Measurements from ENCODE around the gene COL21A1. TPM values are rescaled to one million over a fixed set of nuclear protein-coding genes. Genes with fewer than 3 reads are reported as not detected.

Gene COL21A1
- total RNA-seq, 1 experiment from 2014 or later: 1.8 TPM

DNA sequence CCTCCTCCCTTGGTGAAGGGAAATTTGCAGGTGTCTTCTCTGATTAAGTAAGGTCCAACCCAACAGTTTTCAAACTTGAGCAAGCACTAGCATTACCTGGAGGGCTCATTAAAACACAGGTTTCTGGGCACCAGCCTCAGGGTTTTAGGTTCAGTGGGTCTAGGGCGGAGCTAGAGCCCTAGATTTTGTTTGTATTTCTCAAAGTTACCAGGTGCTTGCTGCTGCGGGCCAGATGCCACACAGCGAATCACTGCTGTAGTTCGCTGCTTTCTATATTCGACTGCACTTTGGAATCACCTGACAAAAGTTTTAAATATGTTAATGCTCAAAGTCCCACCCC, 869 bp downstream of the COL21A1 start:
- H3K56ac ChIP-seq (ENCODE audit: insufficient read length, low read depth, low read length): no peak overlapping the region
- H2BK12ac ChIP-seq (ENCODE audit: insufficient read length, low read depth, low read length): no peak overlapping the region
- H3K18ac ChIP-seq (ENCODE audit: insufficient read length, low read depth, low read length): no peak overlapping the region
- H3K27me3 Mint-ChIP-seq (ENCODE audit: low read depth): peaks cover 15% of the 10 kb centered on the region
- H3K4me2 ChIP-seq (ENCODE audit: insufficient read depth, insufficient read length, low read length): peak overlapping the region; percentile 63
- no peak overlapping the region for H4K5ac ChIP-seq (ENCODE audit: insufficient read length, low read depth, low read length)
- no peak overlapping the region for H3K4ac ChIP-seq (ENCODE audit: low read depth, low read length)
- no peaks in the 10 kb centered on the region for H4K20me1 ChIP-seq (ENCODE audit: control insufficient read depth, insufficient read depth, insufficient read length)
- peaks cover 30 to 33% of the 10 kb centered on the region in 2 experiments for H3K4me1 Mint-ChIP-seq
- no CpG with 5 or more reads among the region's 5 CpGs for WGBS (ENCODE audit: extremely low coverage, insufficient read length, low lambda C conversion rate)
- peaks cover 8% of the 10 kb centered on the region for H3K4me1 ChIP-seq (ENCODE audit: insufficient read depth, low read length)
- H2BK15ac ChIP-seq (ENCODE audit: low read depth, low read length): no peak overlapping the region
- TF ChIP-seq, protein P1, sequence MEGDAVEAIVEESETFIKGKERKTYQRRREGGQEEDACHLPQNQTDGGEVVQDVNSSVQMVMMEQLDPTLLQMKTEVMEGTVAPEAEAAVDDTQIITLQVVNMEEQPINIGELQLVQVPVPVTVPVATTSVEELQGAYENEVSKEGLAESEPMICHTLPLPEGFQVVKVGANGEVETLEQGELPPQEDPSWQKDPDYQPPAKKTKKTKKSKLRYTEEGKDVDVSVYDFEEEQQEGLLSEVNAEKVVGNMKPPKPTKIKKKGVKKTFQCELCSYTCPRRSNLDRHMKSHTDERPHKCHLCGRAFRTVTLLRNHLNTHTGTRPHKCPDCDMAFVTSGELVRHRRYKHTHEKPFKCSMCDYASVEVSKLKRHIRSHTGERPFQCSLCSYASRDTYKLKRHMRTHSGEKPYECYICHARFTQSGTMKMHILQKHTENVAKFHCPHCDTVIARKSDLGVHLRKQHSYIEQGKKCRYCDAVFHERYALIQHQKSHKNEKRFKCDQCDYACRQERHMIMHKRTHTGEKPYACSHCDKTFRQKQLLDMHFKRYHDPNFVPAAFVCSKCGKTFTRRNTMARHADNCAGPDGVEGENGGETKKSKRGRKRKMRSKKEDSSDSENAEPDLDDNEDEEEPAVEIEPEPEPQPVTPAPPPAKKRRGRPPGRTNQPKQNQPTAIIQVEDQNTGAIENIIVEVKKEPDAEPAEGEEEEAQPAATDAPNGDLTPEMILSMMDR (conservative IDR thresholded peaks at IDR 0.05): no peak
- no peaks in the 10 kb centered on the region for H3K9me3 Mint-ChIP-seq
- H2AK5ac ChIP-seq (ENCODE audit: insufficient read length, low read length): no peak overlapping the region
- no peaks in the 10 kb centered on the region for H3K79me2 ChIP-seq (ENCODE audit: insufficient read depth, low read length)
- no peaks in the 10 kb centered on the region for H3K27me3 ChIP-seq (ENCODE audit: insufficient read depth, low read length)
- H3K9ac ChIP-seq (ENCODE audit: extremely low read depth, insufficient read length, low read length): no peak overlapping the region
- peaks cover 13% of the 10 kb centered on the region for H3K23me2 ChIP-seq (ENCODE audit: insufficient read length, low read depth, low read length, poor library complexity, severe bottlenecking)
- no peak overlapping the region for H3K14ac ChIP-seq (ENCODE audit: insufficient read depth, low read length)
- H3K4me3 Mint-ChIP-seq: peak overlapping the region; percentile 72 to 88
- H3K23ac ChIP-seq (ENCODE audit: insufficient read length, low read depth, low read length): no peak overlapping the region
- H3K79me1 ChIP-seq (ENCODE audit: insufficient read depth, low read depth, low read length, poor library complexity, severe bottlenecking): no peaks in the 10 kb centered on the region
- DNase-seq: peak; percentile 41
- peak overlapping the region; percentile 38 for H3K27ac ChIP-seq (ENCODE audit: insufficient read length, low read depth, low read length)
- no peak overlapping the region for H4K8ac ChIP-seq (replicated peaks; ENCODE audit: insufficient read length, low read depth, low read length)
- H4K91ac ChIP-seq (ENCODE audit: insufficient read length, low read depth, low read length): no peak overlapping the region
- H2BK5ac ChIP-seq (ENCODE audit: insufficient read length, low read length): no peak overlapping the region
- H2AFZ ChIP-seq (ENCODE audit: low read length): no peak overlapping the region
- H2BK120ac ChIP-seq (ENCODE audit: low read depth, low read length, poor library complexity, severe bottlenecking): no peak overlapping the region
- no peaks in the 10 kb centered on the region; a peak in 1 of 7 replicates for H3K36me3 Mint-ChIP-seq (ENCODE audit: insufficient read depth in 1 of 3, low read depth in 3 of 3)
- no peaks in the 10 kb centered on the region for H3K9me3 ChIP-seq (ENCODE audit: control insufficient read depth, low read depth, low read length)
- H3T11ph ChIP-seq (ENCODE audit: low read length): no peak overlapping the region
- peak overlapping the region; percentile 94 to 97 (median 97); a peak in 6 of 7 replicates for H3K27ac Mint-ChIP-seq
- no peak overlapping the region for H2BK20ac ChIP-seq (ENCODE audit: low read depth, low read length, poor library complexity, severe bottlenecking)
